ENCODE measurements around the gene ZBTB20.
"Not testable (repeated sequence)": the region's sequence is repeated elsewhere in the genome, so short reads cannot be mapped to it uniquely, and the experiment has no call there.

Gene ZBTB20

GRCh38 chr3:115147329-115148141 lies 447 bp upstream of the ZBTB20 start:
- DNase-seq (ENCODE audit: low read depth): peak; percentile 94

DNA sequence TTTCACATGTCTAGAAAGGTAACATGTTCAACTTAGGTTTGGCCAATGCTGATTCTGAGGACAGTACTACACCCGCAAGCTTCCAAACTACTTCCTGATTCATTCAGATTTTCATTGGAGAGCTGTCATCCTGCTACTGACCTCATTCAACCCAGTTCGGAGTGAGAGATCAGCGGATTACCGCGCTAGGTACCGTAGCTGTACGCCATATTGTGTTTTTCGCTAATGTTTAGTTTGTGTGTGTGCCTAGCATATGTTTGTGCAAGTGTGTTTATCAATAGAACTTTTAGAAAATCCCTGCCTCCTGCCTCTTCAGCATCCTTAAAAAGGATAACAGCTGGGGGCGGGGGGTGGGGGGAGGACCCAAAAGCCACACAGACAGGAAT lies 1.1 kb downstream of the ZBTB20 start:
- DNase-seq (ENCODE audit: low read depth): no peak

DNA sequence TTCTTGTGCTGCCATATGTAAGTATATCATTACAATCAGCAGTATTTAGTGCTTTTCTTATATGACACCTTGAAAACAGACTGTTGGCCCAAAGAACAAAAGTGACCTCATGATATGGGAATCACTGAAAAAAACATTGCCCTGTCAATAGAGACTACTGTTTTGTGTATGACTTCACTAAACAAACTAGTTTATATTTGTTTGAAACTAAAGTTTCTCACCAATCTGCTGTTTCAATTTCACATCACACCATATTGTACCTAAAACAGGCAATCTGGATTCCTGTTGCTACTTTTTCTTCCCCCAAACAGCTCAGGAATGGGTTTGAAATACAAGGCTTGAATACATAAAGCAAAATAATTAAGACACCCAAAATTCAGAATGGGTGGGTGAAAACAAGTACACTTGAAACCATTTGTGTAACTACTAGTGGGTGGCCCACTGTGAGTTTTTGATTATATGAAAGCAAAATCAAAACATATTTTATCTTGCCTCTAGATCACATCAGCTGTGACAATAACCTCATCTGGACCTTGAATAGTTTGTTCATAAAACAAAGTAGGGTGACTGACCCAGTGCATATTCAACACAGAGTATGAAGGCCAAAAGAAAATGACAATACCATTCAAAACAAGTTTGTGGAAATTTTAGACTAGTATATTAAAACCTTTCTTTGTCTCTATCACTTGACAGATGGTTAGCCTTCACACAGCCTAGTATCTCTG lies 5.9 kb downstream of the ZBTB20 start:
- DNase-seq (ENCODE audit: low read depth): no peak

GRCh38 chr3:115139072-115139471 lies 8.0 kb downstream of the ZBTB20 start:
- no peak for DNase-seq (ENCODE audit: low read depth)

DNA sequence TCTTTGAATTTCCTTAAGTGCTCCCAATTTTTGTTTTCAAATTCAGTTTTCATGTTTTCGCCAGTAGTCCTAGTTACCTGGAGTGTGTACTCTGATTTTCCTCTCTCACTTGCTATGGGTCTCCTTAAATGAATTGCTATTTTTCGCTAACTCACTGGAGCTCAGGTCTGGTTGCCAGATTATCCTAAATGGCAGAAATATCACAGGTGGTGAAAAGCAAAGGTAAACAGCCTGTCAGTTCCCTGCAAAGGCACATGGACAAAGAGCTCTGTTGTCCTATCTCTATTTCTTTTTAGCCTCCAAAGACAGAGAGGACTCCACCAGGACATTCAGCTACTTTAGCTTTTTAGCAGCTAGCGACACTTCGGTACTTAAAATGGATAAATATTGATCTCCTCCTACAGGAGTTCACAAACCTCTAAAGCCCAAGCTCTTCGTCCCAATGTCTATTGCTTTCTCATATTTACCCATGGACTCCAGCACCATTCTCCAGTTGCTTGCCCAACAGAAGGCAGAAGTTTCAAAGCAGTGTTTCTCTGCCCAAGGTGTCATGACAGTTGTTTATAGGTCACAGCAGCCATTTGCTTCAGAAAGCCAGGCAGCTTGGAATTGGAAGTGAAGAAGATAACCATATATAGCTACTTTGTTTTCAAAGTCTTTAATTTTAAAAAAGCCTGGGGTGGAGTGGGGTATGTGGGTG lies 12.3 kb downstream of the ZBTB20 start:
- DNase-seq (ENCODE audit: low read depth): no peak

DNA sequence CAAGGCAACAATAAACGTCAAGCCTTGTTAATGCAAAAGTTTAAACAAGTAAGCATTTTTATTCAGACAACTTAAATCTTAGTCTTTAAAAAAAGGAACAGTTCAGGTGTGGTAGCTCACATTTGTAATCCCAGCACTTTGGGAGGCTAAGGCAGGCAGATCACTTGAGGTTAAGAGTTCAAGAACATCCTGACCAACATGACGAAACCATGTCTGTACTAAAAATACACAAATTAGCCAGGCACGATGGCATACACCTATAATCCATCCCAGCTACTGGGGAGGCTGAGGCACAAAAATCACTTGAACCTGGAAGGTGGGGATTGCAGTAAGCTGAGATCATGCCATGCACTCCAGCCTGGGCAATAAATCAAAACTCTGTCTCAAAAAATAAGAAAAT lies 19.9 kb downstream of the ZBTB20 start:
- no peak for DNase-seq (ENCODE audit: low read depth)

GRCh38 chr3:115120597-115120996 lies 26.5 kb downstream of the ZBTB20 start:
- no peak for DNase-seq (ENCODE audit: low read depth)

DNA sequence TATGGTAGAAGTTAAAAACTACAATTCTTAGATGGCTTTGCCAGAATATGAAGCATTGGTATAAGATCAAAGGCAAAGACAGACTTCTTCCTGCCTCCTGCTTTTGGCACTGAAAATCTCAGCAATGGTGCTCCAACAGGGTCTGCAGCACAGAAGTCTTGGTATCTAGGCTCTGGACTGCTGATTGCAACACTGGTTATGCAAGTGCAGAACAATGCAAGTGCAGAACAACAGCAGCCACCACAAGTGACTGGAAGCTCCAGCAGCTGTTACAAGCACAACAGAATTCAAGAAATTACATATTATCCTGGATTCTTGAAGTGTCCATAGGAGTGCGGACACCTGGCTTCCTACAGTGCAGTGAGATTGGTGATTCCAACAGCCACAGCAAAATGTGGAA lies 33.7 kb downstream of the ZBTB20 start:
- DNase-seq (ENCODE audit: low read depth): no peak

DNA sequence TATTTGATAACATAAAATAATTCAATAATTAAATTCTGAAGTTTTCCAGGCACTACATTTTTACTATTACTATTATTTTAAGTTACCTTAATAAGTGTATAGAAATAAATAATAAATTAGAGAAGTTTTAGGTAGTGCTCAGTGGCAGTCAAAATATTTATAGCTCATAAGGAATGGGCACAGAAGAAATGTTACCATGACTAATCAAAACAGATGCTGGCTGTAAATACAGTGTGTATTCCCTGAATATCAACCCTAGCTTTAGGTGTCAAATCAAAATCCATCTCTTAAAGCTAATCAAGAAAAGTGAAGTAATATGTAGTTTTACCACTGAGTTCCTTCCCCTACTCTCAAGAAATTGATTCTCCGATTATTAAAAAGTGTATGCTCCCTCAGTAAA lies 35.5 kb downstream of the ZBTB20 start:
- no peak for DNase-seq (ENCODE audit: low read depth)

- DNase-seq (ENCODE audit: low read depth): no peak
Measured at GRCh38 chr3:115110830-115111229, 36.3 kb downstream of the ZBTB20 start.

GRCh38 chr3:115110066-115110465 lies 37.0 kb downstream of the ZBTB20 start:
- DNase-seq (ENCODE audit: low read depth): not testable (repeated sequence)

GRCh38 chr3:115108614-115109013 lies 38.5 kb downstream of the ZBTB20 start:
- no peak for DNase-seq (ENCODE audit: low read depth)

GRCh38 chr3:115102046-115102445 lies 45.0 kb downstream of the ZBTB20 start:
- DNase-seq (ENCODE audit: low read depth): no peak

DNA sequence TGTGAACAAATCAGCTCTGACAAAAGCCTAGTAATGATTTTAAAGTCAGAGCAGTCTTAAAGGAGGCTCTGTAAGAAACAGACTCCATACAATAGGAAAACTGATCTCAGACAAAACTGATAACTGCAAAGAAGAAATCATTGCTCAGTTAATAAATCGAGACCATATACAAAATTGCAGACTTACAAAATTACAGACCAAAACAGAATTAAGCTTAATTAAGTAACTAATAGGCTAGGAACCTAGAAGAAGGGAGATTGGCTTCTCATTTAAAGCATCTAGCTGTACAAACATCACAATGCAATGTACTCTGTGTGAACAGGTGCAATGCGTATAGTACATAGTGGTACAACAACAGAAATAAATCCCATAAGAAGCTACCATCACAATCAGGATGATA lies 46.3 kb downstream of the ZBTB20 start:
- DNase-seq (ENCODE audit: low read depth): no peak

DNA sequence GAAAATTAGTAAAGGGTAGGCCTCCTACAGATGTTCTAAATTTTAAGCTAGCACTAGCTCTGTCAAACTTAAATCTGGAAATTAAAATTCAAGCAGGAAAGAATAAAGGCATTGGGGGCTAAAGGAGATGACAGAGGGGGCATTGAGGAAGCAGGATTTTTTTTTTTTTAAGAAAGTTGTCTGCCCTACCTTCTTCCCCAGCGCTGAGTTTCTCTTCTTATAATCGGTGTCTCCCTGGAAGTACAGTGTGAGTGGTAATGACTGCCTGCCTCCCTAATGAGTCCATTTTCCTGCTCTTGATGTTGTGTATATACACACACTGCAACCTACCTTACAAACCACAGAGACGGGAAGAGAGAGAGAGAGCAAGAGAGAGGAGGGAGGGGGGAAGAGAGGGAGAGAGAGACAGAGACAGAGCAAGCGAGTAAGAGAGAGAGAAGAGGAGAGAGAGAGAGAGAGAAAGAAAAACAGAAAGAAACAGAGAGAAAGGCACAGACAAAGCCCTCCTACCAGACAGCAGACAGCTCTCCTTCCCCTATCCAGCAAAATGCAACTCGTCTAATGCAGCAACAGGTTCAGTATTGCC lies 47.0 kb downstream of the ZBTB20 start:
- DNase-seq (ENCODE audit: low read depth): no peak

- DNase-seq (ENCODE audit: low read depth): no peak
Measured at GRCh38 chr3:115099134-115099985, 47.7 kb downstream of the ZBTB20 start.

- DNase-seq (ENCODE audit: low read depth): no peak
Measured at GRCh38 chr3:115098354-115099073, 48.6 kb downstream of the ZBTB20 start.

GRCh38 chr3:115095236-115095635 lies 51.9 kb downstream of the ZBTB20 start:
- no peak for DNase-seq (ENCODE audit: low read depth)

DNA sequence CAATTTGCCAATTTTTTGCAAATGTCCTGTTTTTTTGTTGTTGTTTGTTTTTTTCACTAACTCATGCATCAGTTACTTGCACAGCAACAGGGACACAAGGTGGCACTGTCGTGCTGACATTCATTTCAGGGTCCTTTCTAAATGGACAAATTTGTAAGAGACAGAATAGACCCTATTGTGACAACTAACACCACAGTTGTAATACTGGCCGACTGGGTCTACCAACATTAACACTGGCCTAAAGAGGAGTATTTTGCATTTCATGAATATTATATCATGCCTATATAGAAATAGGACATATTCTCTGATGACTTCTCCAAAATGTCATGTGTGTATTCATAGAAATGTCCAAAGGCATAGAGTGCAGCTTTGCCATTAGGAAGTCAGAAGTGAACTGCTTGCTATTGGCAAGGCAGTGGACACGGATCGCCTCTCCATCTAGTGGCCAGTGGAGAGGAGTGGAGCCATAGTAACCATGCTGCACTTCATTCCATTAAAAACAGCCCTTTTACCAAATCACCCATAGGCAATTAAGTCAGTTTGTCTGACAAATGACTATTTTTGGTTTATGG lies 54.8 kb downstream of the ZBTB20 start:
- no peak for DNase-seq (ENCODE audit: low read depth)

- no peak for DNase-seq (ENCODE audit: low read depth)
Measured at GRCh38 chr3:115090712-115091111, 56.4 kb downstream of the ZBTB20 start.

GRCh38 chr3:115089481-115089880 lies 57.6 kb downstream of the ZBTB20 start:
- DNase-seq (ENCODE audit: low read depth): no peak

Measured in CMK (cell line).